ENCODE data around the gene RASSF8.
"Not testable (repeated sequence)": the region's sequence is repeated elsewhere in the genome, so short reads cannot be mapped to it uniquely, and the experiment has no call there.

RASSF8 gene

DNA sequence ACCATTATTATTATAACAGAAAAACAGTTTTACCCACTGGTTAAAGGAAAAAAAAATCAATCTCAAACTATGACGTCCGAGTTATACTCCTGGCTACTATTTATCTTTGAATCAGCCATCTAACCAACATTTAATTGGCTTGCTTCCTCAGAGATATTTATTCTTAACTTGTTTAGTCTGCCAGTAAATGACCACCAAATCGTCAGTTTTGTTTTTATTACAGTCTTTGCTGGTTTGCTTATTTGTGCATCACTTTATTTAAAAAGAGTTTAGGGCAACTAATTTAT, 71.2 kb downstream of the RASSF8 start:
- DNase-seq (ENCODE audit: low read depth in 2 of 2), result no peak

DNA sequence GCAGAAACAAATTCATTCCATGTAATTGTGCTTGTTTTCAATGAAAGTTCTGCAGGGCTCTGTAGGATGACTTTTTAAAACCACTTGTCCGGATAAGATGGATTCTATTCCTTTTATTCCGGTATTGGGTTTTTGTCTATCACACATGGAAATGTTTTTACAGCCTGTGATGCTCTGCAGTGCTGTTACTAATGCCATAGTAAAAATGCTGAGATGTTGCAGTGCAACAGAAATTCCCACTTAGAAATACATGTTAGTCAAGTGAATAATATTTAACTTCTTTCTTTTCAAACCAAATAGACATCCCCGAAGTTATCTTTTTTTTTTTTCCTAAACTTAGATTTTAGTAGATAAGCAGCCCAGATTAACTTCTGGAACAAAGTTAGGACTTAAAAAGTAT, 71.9 kb downstream of the RASSF8 start:
- no peak for DNase-seq (ENCODE audit: low read depth in 2 of 2)

DNA sequence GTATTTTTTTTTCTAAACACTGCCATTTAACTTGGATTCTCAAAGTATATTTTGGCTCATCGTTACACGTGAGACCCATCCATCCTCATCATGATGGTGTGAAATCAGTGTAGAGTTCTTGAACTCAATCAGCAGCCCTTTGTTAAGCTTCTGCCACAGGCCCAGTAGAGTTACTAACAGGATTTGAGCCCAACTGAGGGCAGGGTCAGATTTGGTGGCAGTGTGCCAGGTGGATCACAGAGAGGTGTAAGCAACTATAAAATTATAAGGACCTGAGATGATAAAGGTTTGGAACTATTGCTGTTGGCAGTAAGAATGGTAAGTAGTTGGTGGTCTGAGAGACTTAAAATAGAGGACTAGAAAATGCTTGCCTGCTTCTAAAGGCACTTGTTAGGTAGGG, 72.8 kb downstream of the RASSF8 start:
- no peak for DNase-seq (ENCODE audit: low read depth in 2 of 2)

DNA sequence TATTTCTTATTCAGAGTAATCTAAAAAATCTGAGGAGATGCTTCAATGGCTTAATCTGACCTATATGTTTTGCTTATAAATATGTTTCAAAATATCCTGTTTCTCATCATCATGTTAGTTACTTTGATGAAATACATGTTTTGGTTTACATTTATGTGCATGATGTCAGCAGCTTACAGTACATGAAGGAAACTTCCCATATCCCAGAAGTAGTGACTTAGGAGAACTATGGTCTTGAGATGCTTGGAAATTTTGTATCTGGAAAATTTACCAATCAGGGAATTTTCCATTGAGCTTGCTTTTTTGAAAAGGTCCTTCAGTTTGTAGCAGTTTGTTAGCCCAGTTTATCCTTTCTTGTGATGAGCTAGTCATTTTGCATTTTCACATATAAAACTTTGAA, 73.3 kb downstream of the RASSF8 start:
- DNase-seq (ENCODE audit: low read depth in 2 of 2), result no peak

DNA sequence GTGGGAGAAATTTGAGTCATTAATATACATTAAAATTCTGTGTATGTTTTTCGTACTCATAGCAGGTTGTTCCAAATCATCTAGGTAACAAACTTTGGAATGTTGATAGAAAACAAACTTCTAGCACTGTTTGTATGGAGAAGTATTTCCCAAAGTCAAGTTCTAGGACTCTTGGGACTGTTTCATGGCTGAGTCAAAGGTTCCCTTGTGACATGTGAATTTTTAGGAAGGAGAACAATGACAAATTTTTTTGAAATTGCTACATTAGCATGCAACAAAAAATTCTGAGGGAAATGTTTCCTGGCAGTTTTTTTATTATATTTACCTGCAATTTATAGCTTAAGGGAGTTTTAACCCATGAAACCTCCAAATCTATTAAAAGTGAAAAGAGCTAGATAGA, 73.8 kb downstream of the RASSF8 start:
- DNase-seq (ENCODE audit: low read depth in 2 of 2), result no peak

DNA sequence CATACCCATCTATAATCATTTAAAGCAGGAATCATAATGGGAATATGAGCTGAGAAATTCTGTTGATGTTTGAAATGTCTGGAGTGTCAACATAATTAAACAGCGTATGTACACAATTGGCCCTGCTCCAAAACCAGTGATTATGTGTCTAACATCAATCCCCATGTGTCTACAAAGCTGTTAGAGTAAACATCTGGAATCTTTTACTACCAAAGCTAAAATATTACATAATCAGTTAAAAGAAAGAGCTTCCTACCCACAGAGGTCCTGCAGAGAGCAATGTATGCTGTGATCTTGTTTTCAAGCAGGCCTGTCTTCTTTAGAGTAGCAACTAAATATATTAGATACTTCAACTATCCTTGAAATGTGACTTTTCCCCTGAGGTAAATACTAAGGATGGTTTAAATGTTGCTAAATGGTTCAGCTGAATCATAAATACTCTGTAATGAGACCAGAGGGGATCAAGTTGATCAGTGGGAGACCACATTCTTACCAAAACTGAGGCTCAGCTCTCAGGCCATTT, 74.3 kb downstream of the RASSF8 start:
- DNase-seq (ENCODE audit: low read depth in 2 of 2), result no peak

DNA sequence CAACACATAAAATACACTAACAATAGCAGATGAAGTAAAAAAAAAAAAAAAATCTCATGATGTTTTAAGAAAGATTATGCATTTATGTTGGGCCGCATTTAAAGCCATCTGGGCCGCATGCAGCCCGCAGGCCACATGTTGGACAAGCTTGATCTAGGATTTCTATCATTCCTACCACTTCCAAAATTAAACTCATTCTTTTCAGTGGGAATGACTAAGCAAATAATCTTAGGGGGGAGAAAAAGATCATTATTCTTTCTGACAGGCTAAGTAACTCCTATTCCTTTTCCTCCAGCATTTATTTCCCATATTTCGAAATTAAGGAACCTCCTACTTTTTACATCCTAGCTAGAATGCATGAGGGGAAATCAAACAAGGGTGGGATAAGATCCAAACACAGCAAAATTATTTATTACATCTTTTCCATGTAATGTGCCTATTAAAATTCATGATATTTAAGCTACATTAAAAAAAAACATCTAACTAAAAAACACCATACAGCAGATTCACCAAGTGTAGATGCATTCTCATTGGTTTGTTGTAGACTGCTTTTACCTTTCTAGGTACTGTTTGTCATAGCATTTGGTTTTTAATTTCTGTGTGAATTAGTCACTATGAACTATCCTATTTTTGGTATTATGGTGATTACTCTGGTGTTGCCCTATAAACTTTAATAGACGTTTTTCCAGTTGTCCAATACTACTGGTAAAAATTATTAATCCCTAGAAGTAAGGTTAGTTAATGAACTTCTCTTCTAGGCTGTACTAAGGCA, 76.1 kb downstream of the RASSF8 start:
- DNase-seq (ENCODE audit: low read depth in 2 of 2), result no peak

DNA sequence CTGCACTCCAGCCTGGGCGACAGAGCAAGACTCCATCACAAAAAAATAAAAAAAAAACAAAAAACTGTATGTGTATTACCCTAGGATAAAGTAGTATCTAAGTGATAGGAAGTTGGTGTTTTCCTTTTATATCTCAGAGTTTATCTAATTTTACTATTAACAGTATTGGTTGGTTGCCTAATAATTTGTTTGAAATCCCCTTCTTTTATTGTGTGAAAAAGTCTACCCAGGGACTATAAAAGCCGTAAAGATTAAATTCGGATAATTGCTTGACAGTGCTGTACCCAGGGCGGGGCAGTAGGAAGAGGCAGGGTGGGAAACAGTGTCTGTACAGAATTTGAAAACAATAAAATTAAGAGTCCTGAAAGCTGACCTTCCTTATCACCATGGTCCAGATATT, 78.4 kb downstream of the RASSF8 start:
- no peak for DNase-seq (ENCODE audit: low read depth in 2 of 2)

DNA sequence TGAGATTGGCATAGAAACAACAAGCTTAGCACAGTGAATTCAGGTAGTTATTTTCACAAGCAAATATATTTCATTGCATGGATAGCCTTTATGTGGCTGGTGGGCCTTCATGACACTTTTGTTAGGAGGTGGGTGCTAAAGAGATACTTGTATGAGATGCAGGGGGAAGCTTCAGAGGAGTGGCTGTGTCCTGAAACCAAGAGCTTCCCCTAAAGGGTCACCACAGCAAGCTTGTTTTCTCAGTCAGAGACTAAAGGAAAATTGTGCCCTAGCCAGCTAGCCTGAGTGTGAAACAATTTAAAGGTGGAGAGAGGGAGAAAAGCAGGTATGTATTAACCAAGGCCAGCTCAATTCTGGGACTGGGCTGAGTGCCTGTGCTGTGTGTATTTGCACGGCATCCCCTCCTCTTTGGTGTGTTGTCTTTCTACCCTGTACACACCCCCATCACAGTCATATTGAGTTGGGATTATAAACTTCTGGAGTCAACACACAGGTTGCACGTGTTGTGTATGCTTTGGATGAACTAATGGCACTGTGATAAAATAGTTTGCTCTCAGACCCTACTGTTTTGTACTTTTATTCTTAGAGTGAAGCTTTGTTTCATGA, 79.2 kb downstream of the RASSF8 start:
- no peak for DNase-seq (ENCODE audit: low read depth in 2 of 2)

DNA sequence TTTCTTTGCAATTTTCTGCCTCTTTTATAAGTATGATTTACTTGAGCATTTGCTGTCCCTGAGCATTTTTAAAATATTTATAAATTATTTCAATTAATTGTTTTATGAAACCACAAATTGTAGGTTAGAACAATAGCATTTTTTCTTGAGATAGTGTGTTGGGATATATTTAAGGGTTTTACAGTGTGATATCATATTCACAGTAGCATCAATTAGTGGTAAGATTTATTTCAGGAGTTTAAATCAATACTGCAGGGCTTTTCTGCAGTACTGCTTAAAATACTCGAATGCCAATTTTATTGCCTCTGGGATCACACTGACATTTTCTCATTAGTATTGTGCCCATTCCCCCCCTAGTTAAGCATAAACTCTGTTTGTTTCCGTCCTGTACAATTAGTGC, 84.2 kb downstream of the RASSF8 start:
- no peak for DNase-seq (ENCODE audit: low read depth in 2 of 2)

DNA sequence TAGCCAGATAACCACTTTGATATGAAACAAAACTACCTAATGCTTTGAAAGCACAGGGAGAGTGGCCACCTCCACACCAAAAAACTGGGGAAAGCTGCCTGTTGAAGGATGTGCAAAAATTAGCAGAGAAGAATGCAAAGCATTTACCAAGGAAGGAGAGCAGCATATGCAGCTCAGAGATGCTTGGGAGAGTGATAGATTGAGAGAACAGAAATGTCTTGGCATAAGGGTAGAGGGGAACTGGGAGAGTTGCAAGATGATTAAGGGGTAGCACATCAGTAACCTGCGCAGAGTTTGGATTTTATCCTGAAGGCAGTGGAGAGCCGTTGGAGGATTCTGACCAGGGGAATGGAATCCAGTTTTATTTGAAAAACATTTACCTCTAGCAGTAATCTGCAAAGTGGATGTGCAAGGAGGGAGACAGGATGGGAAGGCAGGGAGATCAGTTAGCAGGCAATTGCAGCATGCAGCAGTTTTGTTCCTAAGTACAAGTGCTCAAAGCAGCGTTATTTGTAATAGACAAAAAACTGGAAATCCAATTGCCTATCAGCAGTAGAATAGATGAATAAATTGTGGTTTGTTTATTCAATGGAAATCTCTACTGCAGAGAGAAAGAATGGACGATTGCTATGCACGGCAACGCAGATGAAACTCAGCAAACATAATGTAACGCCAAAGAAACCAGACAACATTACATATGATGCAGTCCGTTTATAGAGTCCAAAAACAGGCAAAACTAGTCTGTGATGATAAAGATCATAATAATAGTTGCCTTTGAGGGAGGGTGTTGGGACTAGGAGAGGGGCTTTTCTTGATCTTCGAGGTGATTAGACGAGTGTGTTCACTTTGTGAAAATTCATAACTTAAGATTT, 84.9 kb downstream of the RASSF8 start:
- DNase-seq (ENCODE audit: low read depth in 2 of 2), result no peak

DNA sequence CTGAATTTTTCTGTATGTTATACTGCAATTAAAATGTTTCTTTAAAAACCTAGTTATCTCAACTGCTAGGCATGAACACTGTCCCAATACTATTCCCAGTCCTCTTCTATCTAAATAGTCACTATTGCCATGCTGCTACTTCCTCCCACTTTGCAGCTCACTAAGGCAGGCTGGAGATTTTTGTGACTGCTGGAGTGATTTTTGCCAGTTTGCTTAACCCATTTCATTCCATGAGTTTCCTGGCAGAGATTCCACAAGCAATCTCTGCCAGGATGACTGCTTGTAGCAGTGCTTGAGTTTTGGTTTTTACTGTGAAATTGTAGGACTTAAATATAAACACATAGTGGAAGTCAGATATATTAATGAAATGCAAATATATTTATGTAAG, 85.5 kb downstream of the RASSF8 start:
- DNase-seq (ENCODE audit: low read depth in 2 of 2), result no peak

DNA sequence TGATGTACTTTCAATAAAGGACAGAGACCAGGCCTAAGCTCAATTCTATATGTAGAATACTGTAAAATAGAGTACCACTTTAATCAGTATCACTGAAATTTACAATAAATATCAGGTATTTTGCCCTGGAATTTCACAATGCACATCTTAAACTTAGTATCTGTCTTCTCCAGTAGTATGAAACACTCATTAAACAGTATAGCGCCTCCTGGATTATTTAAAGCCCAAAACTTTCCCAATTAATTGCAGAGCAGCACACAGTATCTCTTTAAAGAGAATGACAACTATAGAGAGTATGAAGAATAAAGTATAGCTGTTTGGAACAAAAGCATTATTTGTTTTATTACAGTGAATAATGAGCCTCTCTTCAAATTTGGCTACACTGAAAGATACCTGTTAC, 86.1 kb downstream of the RASSF8 start:
- no peak for DNase-seq (ENCODE audit: low read depth in 2 of 2)

DNA sequence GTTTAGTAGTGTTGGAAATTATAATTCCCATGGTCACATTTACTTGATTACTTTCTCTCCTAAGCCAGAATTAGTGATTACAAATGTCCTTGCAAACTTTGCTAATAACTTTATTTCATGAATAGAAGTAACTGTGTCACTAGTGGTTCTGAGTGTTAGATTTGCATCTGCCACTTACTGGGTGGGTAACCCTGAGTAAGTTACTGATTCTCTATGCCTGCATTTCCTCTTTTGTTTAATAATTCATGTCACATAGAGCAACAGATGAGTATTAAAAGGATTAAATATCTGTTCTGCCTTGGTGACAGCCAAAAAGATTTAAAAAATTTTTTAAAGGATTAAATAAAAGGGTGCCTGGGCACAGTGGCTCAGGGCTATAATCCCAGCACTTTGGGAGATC, 87.7 kb downstream of the RASSF8 start:
- DNase-seq (ENCODE audit: low read depth in 2 of 2), result no peak

DNA sequence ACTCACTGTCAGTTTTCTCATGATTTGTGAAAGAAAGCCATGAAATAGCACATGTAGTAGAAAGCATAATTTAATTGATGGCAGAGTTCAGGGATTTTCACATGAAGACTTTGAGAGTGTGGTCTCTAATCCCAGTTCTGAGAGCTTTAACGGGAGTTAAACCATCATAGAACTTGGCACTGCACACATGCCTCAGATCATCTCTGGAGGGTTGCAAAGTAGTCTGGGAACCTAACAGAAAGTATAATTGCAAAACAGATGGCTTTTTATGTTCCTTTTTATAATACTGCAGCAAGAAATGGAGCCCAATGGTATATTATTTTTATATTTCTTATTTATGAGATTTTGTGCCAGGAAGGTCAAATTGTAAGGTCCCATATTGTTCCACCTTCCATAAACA, 88.4 kb downstream of the RASSF8 start:
- no peak for DNase-seq (ENCODE audit: low read depth in 2 of 2)

DNA sequence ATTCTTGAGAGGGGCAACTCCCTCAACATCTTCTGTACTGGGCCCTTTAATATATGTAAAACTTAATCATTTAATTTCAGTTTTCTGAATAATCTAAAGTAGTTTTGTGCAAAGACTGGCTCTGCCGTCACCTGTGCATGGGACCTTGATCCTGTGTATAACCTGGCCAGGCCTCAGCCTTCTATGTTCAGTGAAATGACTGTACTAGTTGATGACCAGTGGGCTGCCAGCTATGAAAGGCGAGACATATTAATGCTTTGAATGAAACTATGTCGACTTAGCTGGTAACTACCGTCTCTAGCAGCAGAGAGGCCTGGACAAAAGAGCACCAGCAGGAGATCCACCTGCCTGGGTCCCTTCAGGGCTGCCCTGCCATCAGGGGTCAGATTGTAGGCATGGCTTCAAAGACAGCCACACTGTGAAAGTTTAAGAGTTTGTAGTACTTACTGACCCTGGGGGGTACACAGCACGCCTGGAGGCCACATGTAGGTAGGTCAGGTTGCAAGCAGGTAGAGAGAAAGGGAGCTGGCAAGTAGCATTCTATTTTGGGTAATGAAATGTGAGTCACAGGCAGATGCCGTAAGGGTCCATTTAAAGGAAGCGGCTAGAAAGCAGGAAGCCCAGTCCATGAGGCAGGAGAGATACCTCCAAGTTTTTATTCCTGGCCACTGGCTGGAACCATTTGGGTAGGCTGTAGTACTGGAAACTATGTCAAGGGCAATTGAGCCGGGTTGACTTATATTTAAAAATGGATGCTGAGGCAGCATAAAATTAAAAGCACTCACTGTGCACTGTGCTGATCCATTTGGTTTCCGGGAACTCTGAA, 89.1 kb downstream of the RASSF8 start:
- DNase-seq (ENCODE audit: low read depth in 2 of 2), result no peak

DNA sequence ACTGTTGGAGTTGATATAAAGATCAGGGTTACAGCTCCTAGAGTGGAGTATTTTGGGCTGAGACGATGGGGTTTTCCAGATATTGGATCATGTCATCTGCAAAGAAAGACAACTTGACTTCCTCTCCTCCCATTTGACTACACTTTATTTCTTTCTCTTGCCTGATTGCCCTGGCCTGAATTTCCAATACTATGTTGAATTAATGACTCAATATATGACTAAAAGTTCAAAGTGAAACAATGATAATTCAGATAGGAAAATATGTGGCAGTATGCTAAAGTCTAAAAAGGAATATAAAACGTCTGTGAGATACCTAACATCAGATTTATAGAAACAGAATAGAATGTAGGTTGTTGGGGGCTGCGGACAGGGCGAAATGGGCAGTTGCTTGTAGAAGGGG, 94.2 kb downstream of the RASSF8 start:
- no peak for DNase-seq (ENCODE audit: low read depth in 2 of 2)

DNA sequence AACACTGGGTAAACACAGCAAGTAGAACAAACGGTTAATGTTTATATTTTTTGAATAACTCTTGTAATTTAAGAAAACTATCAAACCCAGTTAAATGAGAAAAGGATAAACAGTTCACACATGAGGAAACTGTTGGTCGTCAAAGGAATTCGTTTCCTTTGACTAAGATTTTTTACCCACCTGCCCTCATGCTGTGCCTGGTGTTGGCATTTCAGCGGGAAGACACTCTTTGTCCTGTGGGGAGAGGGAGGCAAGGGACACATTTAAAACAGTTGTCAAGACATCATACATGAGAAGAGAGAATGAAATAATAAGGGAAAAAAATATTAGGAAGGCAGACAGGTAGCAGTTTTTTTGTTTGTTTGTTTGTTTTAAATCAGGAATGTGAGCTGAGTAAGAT, 95.9 kb downstream of the RASSF8 start:
- no peak for DNase-seq (ENCODE audit: low read depth in 2 of 2)

DNA sequence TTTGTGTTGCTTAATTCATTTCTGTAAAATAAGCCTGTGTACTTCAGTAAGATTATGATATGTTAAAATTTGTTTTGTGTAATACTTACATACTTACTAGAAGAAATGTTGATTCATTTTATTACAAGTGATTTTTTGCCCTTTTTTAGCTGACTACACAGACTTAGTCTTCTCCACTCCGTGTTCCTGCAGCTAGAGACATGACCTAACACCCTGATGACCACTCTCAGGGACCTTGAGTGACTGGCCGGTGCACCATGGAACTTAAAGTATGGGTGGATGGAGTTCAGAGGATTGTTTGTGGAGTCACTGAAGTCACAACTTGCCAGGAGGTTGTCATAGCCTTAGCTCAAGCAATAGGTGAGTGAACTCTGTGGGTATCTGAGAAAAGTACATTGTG, 96.6 kb downstream of the RASSF8 start:
- no peak for DNase-seq (ENCODE audit: low read depth in 2 of 2)

DNA sequence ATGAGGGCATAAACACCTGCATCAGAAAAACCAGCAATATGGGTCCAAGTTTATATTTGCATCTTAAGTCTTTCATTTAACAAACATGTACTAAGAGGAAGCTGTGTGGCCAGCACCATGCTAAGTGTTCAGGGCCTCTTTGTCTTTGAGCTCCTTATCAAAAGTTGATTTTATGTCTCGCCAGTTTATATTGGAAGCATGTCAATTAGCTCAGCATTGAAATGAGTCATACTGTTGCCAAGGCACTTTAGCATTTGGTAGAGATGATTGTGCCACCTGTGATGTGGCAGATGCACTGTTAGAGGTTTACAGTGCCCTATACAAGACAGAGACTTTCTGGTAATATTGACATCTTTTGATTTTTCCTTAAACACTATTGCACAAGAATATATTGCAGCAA, 97.9 kb downstream of the RASSF8 start:
- DNase-seq (ENCODE audit: low read depth in 2 of 2), result no peak

DNA sequence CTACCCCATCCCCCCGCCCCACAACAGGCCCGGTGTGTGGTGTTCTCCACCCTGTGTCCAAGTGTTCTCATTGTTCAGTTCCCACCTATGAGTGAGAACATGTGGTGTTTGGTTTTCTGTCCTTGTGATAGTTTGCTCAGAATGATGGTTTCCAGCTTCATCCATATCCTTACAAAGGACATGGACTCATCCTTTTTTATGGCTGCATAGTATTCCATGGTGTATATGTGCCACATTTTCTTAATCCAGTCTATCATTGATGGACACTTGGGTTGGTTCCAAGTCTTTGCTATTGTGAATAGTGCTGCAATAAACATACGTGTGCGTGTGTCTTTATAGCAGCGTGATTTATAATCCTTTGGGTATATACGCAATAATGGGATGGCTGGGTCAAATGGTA, 98.8 kb downstream of the RASSF8 start:
- DNase-seq (ENCODE audit: low read depth in 2 of 2), result not testable (repeated sequence)

DNA sequence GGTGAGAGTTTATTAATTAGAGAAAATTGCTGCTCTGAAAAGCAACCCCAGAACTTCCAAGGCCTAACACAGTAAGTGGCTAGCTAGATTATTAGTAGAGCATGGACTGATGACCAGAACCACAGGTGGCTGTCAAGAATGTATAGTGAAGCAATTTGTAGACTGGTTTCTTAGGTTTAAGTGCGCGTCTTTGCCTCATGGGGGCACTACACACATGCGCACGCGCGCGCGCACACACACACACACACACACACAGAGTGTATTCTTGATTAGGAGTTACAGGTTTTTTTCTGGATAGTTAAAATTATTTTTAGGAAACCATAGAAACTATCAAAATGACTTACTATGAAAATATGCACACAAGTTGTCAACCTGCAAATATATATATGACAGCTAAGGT, 99.8 kb downstream of the RASSF8 start:
- no peak for DNase-seq (ENCODE audit: low read depth in 2 of 2)

Data from stimulated activated CD8-positive, alpha-beta memory T cell treated with anti-CD3 and anti-CD28 coated beads, Interleukin-7, amount 100 ng/mL, for 4 hours (primary cell).